ENCODE results near the gene SUFU. TPM values are rescaled to one million over a fixed set of nuclear protein-coding genes. Genes with fewer than 3 reads are reported as not detected.

Gene SUFU
- total RNA-seq, 1 experiment from 2014 or later: 10.6 TPM

GRCh38 chr10:102457591-102458150 is 46.1 kb upstream of the SUFU start:
- Mint-ChIP-seq H3K4me1 (ENCODE audit: low read depth, unreplicated experiment) (peaks cover 31% of the 10 kb centered on the region), H3K27ac (ENCODE audit: unreplicated experiment) (no peak overlapping the region), H3K9me3 (ENCODE audit: unreplicated experiment) (no peaks in the 10 kb centered on the region), H3K36me3 (ENCODE audit: insufficient read depth, unreplicated experiment) (peaks cover 45% of the 10 kb centered on the region), H3K27me3 (ENCODE audit: insufficient read depth, unreplicated experiment) (no peaks in the 10 kb centered on the region), H3K4me3 (ENCODE audit: unreplicated experiment) (no peak overlapping the region)
- no peaks in the 10 kb centered on the region for H3K9me3 ChIP-seq
- 0 out of 2 replicates have a peak, but pooled peaks cover 1% of the 10 kb centered on the region for H3K36me3 ChIP-seq (ENCODE audit: control insufficient read depth, insufficient read depth, low read length)
- ChIA-PET CTCF (no interaction called here), POLR2A (no interaction called here)
- H3K4me3 ChIP-seq (ENCODE audit: low read depth, low read length): no peak overlapping the region
- H3K4me1 ChIP-seq: peaks cover 53% of the 10 kb centered on the region
- BruUV-seq (replicated peaks): no TSS peak
- intact Hi-C loops (cut with micrococcal nuclease; ENCODE audit: unreplicated experiment): no loop called here
- H3K27me3 ChIP-seq (replicated peaks; ENCODE audit: control insufficient read depth, insufficient read depth, low read length): no peaks in the 10 kb centered on the region
- no peak for DNase-seq
- TF ChIP-seq, protein P1, sequence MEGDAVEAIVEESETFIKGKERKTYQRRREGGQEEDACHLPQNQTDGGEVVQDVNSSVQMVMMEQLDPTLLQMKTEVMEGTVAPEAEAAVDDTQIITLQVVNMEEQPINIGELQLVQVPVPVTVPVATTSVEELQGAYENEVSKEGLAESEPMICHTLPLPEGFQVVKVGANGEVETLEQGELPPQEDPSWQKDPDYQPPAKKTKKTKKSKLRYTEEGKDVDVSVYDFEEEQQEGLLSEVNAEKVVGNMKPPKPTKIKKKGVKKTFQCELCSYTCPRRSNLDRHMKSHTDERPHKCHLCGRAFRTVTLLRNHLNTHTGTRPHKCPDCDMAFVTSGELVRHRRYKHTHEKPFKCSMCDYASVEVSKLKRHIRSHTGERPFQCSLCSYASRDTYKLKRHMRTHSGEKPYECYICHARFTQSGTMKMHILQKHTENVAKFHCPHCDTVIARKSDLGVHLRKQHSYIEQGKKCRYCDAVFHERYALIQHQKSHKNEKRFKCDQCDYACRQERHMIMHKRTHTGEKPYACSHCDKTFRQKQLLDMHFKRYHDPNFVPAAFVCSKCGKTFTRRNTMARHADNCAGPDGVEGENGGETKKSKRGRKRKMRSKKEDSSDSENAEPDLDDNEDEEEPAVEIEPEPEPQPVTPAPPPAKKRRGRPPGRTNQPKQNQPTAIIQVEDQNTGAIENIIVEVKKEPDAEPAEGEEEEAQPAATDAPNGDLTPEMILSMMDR (IDR thresholded peaks at IDR 0.05; ENCODE audit: insufficient read depth in 1 of 2, low read depth in 1 of 2, low read length in 1 of 2, severe bottlenecking in 1 of 2, unreplicated experiment in 1 of 2): no peak

GRCh38 chr10:102458656-102459055 is 45.1 kb upstream of the SUFU start:
- Mint-ChIP-seq H3K36me3 (ENCODE audit: insufficient read depth, unreplicated experiment) (peaks cover 44% of the 10 kb centered on the region), H3K4me3 (ENCODE audit: unreplicated experiment) (no peak overlapping the region), H3K27me3 (ENCODE audit: insufficient read depth, unreplicated experiment) (no peaks in the 10 kb centered on the region), H3K4me1 (ENCODE audit: low read depth, unreplicated experiment) (peaks cover 33% of the 10 kb centered on the region), H3K27ac (ENCODE audit: unreplicated experiment) (peak overlapping the region; percentile 64), H3K9me3 (ENCODE audit: unreplicated experiment) (no peaks in the 10 kb centered on the region)
- ChIA-PET POLR2A (interaction anchor here (1.1 kb wide), 1 partner anchor 8 kb away, joined by 3 read pairs; no protein-coding TSS in a partner anchor), CTCF (interaction anchor here (0.9 kb wide), 2 partner anchors 24 to 125 kb away, joined by 4 to 6 read pairs; no protein-coding TSS in a partner anchor)
- no peak overlapping the region for H3K4me3 ChIP-seq (ENCODE audit: low read depth, low read length)
- TF ChIP-seq, protein P1 (IDR thresholded peaks at IDR 0.05; ENCODE audit: insufficient read depth in 1 of 2, low read depth in 1 of 2, low read length in 1 of 2, severe bottlenecking in 1 of 2, unreplicated experiment in 1 of 2): no peak
- H3K36me3 ChIP-seq (ENCODE audit: control insufficient read depth, insufficient read depth, low read length): 0 out of 2 replicates have a peak, but pooled peaks cover 1% of the 10 kb centered on the region
- no peaks in the 10 kb centered on the region for H3K27me3 ChIP-seq (replicated peaks; ENCODE audit: control insufficient read depth, insufficient read depth, low read length)
- no TSS peak for BruUV-seq (replicated peaks)
- DNase-seq: no peak
- H3K4me1 ChIP-seq: peaks cover 50% of the 10 kb centered on the region
- intact Hi-C loops (cut with micrococcal nuclease; ENCODE audit: unreplicated experiment): no loop called here
- H3K9me3 ChIP-seq: no peaks in the 10 kb centered on the region

DNA sequence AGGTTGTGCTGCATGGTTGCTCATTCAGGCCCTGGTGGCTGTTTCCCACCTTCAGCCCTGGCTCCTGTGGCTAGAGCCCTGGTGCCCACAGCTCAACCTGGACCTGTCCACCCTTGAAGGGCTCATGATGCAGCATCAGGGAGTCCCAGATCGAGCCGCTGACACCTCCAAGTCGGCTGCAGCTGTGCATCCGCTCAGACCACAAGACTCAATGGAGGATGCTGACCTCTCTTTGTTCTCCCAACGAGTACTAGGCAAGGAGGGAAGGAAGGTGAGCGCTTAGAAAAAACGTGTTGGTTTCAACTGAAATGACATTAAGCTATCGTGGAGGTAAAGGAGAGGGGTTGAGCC is 43.0 kb upstream of the SUFU start:
- Mint-ChIP-seq H3K4me3 (ENCODE audit: unreplicated experiment) (peak overlapping the region; percentile 96), H3K36me3 (ENCODE audit: insufficient read depth, unreplicated experiment) (peaks cover 35% of the 10 kb centered on the region), H3K27ac (ENCODE audit: unreplicated experiment) (peak overlapping the region; percentile 78), H3K9me3 (ENCODE audit: unreplicated experiment) (no peaks in the 10 kb centered on the region), H3K27me3 (ENCODE audit: insufficient read depth, unreplicated experiment) (no peaks in the 10 kb centered on the region), H3K4me1 (ENCODE audit: low read depth, unreplicated experiment) (peaks cover 24% of the 10 kb centered on the region)
- no peaks in the 10 kb centered on the region for H3K36me3 ChIP-seq (ENCODE audit: control insufficient read depth, insufficient read depth, low read length)
- no peaks in the 10 kb centered on the region for H3K27me3 ChIP-seq (replicated peaks; ENCODE audit: control insufficient read depth, insufficient read depth, low read length)
- peak overlapping the region; percentile 20; the same call in 1 of the 2 replicates for H3K4me3 ChIP-seq (ENCODE audit: low read depth, low read length)
- intact Hi-C loops (cut with micrococcal nuclease; ENCODE audit: unreplicated experiment): loop anchor here (1.0 to 2.0 kb wide), 3 partner anchors 11 to 41 kb away; partner anchors contain the start of genes ACTR1A and FBXL15
- H3K9me3 ChIP-seq: no peaks in the 10 kb centered on the region
- peaks cover 38% of the 10 kb centered on the region for H3K4me1 ChIP-seq
- ChIA-PET POLR2A (interaction anchor here (0.6 to 2.4 kb wide), 2 partner anchors 28 to 215 kb away, joined by 5 to 6 read pairs; partner anchors contain the start of genes CUEDC2 and GBF1), CTCF (interaction anchor here (0.8 to 1.0 kb wide), 2 partner anchors 19 to 123 kb away, joined by 3 read pairs; no protein-coding TSS in a partner anchor)
- TF ChIP-seq, protein P1 (IDR thresholded peaks at IDR 0.05; ENCODE audit: insufficient read depth in 1 of 2, low read depth in 1 of 2, low read length in 1 of 2, severe bottlenecking in 1 of 2, unreplicated experiment in 1 of 2): no peak
- no TSS peak for BruUV-seq (replicated peaks)
- no peak for DNase-seq
